ENCODE results near the gene GTF3C1.

GRCh38 chr16:27444470-27444869, 105.2 kb downstream of the GTF3C1 start:
- no peak for TF ChIP-seq POLR2A (IDR thresholded peaks at IDR 0.05)
- no peak for TF ChIP-seq POLR2AphosphoS5 (IDR thresholded peaks at IDR 0.05)
- no peak for TF ChIP-seq CTCF (IDR thresholded peaks at IDR 0.05)
- TF ChIP-seq EP300 (IDR thresholded peaks at IDR 0.05) = no peak
